Cardiac fibroblast (primary cell): ENCODE results near the gene DPP8.
"Not testable (repeated sequence)": the region's sequence is repeated elsewhere in the genome, so short reads cannot be mapped to it uniquely, and the experiment has no call there.

Experiments used
- DNase-seq, 2 donors: peaks; one replicate each; pipeline versions ENCODE4 v3.0.0 to v3.0.0-alpha.2; 2010; ENCODE audit warnings: low read depth in 2 of 2
- H3K4me3 ChIP-seq, 2 donors: replicated peaks in 1 of 2; 1 replicate in 1 of 2; 2 replicates in 1 of 2; pipeline ENCODE4 v1.5.1; 2011; ENCODE audit warnings: low read depth in 2 of 2, low read length in 2 of 2, mild to moderate bottlenecking in 2 of 2, moderate library complexity in 1 of 2
- CTCF ChIP-seq: IDR thresholded peaks from one replicate; pipeline ENCODE4 v1.5.1; 2011; ENCODE audit warnings: low read depth, mild to moderate bottlenecking, low read length, inconsistent platforms

The DPP8 gene

GRCh38 chr15:65468229-65468909 is 49.1 kb downstream of the DPP8 start:
- no peak for TF ChIP-seq CTCF
- no peak for DNase-seq
- H3K4me3 ChIP-seq, result no peak overlapping the region

GRCh38 chr15:65466901-65467300 is 50.6 kb downstream of the DPP8 start:
- H3K4me3 ChIP-seq, result no peak overlapping the region
- TF ChIP-seq CTCF, result no peak
- no peak for DNase-seq

GRCh38 chr15:65463096-65463495 is 54.4 kb downstream of the DPP8 start:
- not testable (repeated sequence) for DNase-seq, H3K4me3 ChIP-seq

GRCh38 chr15:65460741-65461347 is 56.6 kb downstream of the DPP8 start:
- DNase-seq, result peak; percentile 4 to 22
- no peak for TF ChIP-seq CTCF
- no peak overlapping the region for H3K4me3 ChIP-seq

- H3K4me3 ChIP-seq, DNase-seq: not testable (repeated sequence)
These were observed 62.2 kb downstream of the DPP8 start for GRCh38 chr15:65455256-65455655.

GRCh38 chr15:65451989-65452388 is 65.5 kb downstream of the DPP8 start:
- no peak for DNase-seq
- no peak overlapping the region for H3K4me3 ChIP-seq
- TF ChIP-seq CTCF, result no peak

- H3K4me3 ChIP-seq, result no peak overlapping the region
- no peak for DNase-seq
- no peak for TF ChIP-seq CTCF
These were observed 66.9 kb downstream of the DPP8 start for GRCh38 chr15:65450556-65450955.

GRCh38 chr15:65447145-65447544 is 70.3 kb downstream of the DPP8 start:
- no peak for TF ChIP-seq CTCF
- H3K4me3 ChIP-seq, result no peak overlapping the region
- DNase-seq, result no peak
